Adrenal gland (tissue), 12 donors: ENCODE measurements around the gene CNTN4. TPM values are rescaled to one million over a fixed set of nuclear protein-coding genes. Genes with fewer than 3 reads are reported as not detected.

Experiments
- DNase-seq, 7 donors: peaks; one replicate each; pipeline ENCODE4 v3.0.0-alpha.2; 2019 to 2020
- H3K27ac ChIP-seq, 5 donors: fragments of 200-600 bp; sonication (generic) in 4 of 5; 1 replicate in 3 of 5; 2 replicates in 2 of 5; pipeline versions ENCODE4 v1.5.1 to v1.8.0; 2016 to 2020; ENCODE audit warnings: mild to moderate bottlenecking in 1 of 5
- H3K27me3 ChIP-seq: fragments of 200-600 bp; 2 replicates; pipeline ENCODE4 v1.8.0; 2021
- H3K36me3 ChIP-seq, 2 donors: fragments of 200-600 bp; replicated peaks in 1 of 2; 1 replicate in 1 of 2; 2 replicates in 1 of 2; pipeline versions ENCODE4 v1.5.1 to v1.8.0; 2018 to 2022
- H3K4me1 ChIP-seq, 2 donors: fragments of 200-600 bp; replicated peaks in 1 of 2; 1 replicate in 1 of 2; 2 replicates in 1 of 2; pipeline versions ENCODE4 v1.5.1 to v1.8.0; 2018 to 2021
- H3K4me3 ChIP-seq, 4 donors: fragments of 200-600 bp; sonication (generic) in 3 of 4; one replicate each; pipeline ENCODE4 v1.5.1; 2016 to 2018
- H3K9me3 ChIP-seq, 3 donors: fragments of 200-600 bp; sonication (generic) in 1 of 3; replicated peaks in 1 of 3; 1 replicate in 2 of 3; 2 replicates in 1 of 3; pipeline versions ENCODE4 v1.5.1 to v1.8.0; 2016 to 2021
- POLR2A ChIP-seq, 2 donors: fragments of 450-650 bp; IDR thresholded peaks; one replicate each; pipeline ENCODE4 v1.6.1; 2017; ENCODE audit warnings: antibody characterized with exemption in 2 of 2, mild to moderate bottlenecking in 2 of 2, moderate library complexity in 1 of 2
- WGBS, 4 donors: extraction: QIAGEN DNeasy Blood & Tissue Kit in 2 of 4; methylation state at CpG; one replicate each; pipeline versions ENCODE4 v1.1.5 to v1.1.7; 2013 to 2017; 5-methylcytosine and 5-hydroxymethylcytosine counted together
- intact Hi-C, 2 donors: fragments of 100-400 bp; cut with DNase I; formaldehyde crosslinking; loops; one replicate each; pipeline versions ENCODE4 v1.14.1 to v1.15.0; 2022 to 2023
- polyA plus RNA-seq, 3 donors: library from polyadenylated mRNA; stranded (reverse); fragments of 200-250 nt in 2 of 3; fragments of 350-450 nt in 1 of 3; fragmentation: Illumina TruSeq in 1 of 3; extraction: RNeasy Lipid Tissue Mini Kit (QIAGEN cat#74804) in 1 of 3; gene quantifications; one replicate each; pipeline ENCODE4 v1.2.3, GENCODE V29; 2013 to 2014
- total RNA-seq, 9 donors: library from RNA; depleted of rRNA in 4 of 9; stranded (reverse); fragments of >200 nt in 4 of 9; fragments of 120-200 nt in 1 of 9; fragmentation: NEBNext Ultra II Directional in 1 of 9; extraction: Animal tissue kit (Norgen Biotek cat#: 25700) in 1 of 9; gene quantifications; one replicate each; pipeline versions ENCODE4 v1.1.0 to v1.2.4, GENCODE V29; 2013 to 2023
- TF ChIP-seq, protein P1 (sequence below), 6 experiments: fragments of 450-650 bp in 4 of 6; fragments of 200-600 bp in 2 of 6; sonication (generic) in 1 of 6; IDR thresholded peaks; 1 replicate in 5 of 6; 2 replicates in 1 of 6; pipeline versions ENCODE4 v1.5.1 to v1.8.0; 2016 to 2021; ENCODE audit warnings: antibody characterized with exemption in 6 of 6, mild to moderate bottlenecking in 2 of 6, moderate library complexity in 1 of 6
- donor health status: healthy with polysubstance abuse.
- donor health status: Bipolar disorder and iron deficiency.
- donor health status: DM: yes; HTN: yes; CAD: no.
- donor health status: DM: no; HTN: no; CAD: no.
- donor health status: DM: no; HTN: no; CAD: no.
- donor health status: DM: yes; HTN: yes; CAD: no.

CNTN4 gene
- total and polyA plus RNA-seq, 12 donors = 0.17 to 9.2 (median 1.6) TPM

DNA sequence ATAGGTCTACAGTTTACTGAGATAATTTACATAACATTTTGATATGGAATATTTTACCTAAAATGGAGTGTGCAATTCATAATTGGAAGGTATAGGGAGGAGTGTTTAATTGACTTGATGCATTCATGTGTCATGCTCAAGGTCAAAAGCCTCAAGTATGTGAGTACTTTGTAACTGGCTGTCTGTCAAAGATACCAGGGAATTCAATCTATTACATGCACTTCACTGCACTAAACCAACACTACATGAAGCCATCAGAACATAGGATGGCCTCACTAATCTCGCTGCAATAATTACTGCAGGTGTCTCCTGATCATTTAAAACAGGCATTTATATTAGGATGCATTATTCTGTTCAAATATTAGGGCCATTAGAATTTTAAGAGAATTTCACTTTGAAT lies 367.2 kb downstream of the CNTN4 start:
- WGBS, 4 donors = 60 to 69% (median 64%) methylated on average over 1 of the region's 1 CpG
- no peak overlapping the region for H3K27ac ChIP-seq
- no peaks in the 10 kb centered on the region for H3K36me3 ChIP-seq
- no peaks in the 10 kb centered on the region for H3K9me3 ChIP-seq
- no peaks in the 10 kb centered on the region for H3K4me1 ChIP-seq
- no peak for TF ChIP-seq POLR2A (IDR thresholded peaks at IDR 0.05)
- TF ChIP-seq, protein P1, sequence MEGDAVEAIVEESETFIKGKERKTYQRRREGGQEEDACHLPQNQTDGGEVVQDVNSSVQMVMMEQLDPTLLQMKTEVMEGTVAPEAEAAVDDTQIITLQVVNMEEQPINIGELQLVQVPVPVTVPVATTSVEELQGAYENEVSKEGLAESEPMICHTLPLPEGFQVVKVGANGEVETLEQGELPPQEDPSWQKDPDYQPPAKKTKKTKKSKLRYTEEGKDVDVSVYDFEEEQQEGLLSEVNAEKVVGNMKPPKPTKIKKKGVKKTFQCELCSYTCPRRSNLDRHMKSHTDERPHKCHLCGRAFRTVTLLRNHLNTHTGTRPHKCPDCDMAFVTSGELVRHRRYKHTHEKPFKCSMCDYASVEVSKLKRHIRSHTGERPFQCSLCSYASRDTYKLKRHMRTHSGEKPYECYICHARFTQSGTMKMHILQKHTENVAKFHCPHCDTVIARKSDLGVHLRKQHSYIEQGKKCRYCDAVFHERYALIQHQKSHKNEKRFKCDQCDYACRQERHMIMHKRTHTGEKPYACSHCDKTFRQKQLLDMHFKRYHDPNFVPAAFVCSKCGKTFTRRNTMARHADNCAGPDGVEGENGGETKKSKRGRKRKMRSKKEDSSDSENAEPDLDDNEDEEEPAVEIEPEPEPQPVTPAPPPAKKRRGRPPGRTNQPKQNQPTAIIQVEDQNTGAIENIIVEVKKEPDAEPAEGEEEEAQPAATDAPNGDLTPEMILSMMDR (IDR thresholded peaks at IDR 0.05) = no peak
- no peak overlapping the region for H3K4me3 ChIP-seq
- H3K27me3 ChIP-seq = no peaks in the 10 kb centered on the region
- intact Hi-C loops = no loop called here
- DNase-seq = no peak

DNA sequence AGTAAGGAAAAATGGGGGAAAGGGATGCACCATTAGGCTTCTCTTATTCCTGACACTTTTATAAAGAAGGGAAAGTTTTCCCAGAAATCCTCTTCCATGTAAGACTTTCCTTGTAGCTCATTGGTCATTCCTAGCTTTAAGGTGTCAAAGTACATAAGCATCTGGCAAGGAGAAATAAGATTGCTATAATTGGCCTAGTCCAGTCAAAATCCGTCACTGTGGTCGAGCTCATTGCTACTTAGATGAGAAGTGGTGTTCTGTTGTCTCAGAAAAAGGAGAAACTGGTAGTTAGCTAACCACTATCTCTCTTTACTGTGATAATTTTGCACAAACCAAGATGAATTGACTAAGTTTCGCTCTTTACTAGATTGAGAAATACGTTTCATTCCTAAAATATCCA lies 370.1 kb downstream of the CNTN4 start:
- H3K4me3 ChIP-seq = no peak overlapping the region
- intact Hi-C loops = no loop called here
- DNase-seq = no peak
- WGBS, 4 donors = 71 to 75% (median 73%) methylated on average over 4 of the region's 4 CpGs
- no peaks in the 10 kb centered on the region for H3K4me1 ChIP-seq
- H3K36me3 ChIP-seq = no peaks in the 10 kb centered on the region
- no peaks in the 10 kb centered on the region for H3K9me3 ChIP-seq
- no peak overlapping the region for H3K27ac ChIP-seq
- TF ChIP-seq POLR2A (IDR thresholded peaks at IDR 0.05) = no peak
- TF ChIP-seq, protein P1 (IDR thresholded peaks at IDR 0.05) = no peak
- no peaks in the 10 kb centered on the region for H3K27me3 ChIP-seq

DNA sequence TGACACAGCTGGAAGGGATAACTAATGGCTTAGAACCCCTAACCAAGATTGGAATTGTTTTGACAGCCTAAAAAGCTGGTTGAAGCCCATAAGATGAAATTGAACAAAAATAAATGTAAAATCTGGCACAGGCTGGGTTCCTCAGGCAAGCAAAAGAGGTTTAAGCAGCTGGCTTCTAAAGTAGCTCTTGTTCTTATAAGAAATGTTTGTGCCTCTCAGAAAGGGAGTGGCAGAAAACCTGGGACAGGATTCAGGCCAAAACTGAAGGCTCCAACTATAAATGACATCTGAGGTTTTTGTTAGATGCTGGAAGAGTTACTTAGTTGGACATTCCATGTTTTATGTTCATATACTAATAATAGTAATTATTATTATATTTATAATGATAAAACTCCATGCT lies 378.3 kb downstream of the CNTN4 start:
- intact Hi-C loops = no loop called here
- Histone ChIP-seq H3K4me3 (no peak overlapping the region), H3K9me3 (no peaks in the 10 kb centered on the region), H3K4me1 (no peaks in the 10 kb centered on the region), H3K36me3 (no peaks in the 10 kb centered on the region), H3K27ac (no peak overlapping the region), H3K27me3 (no peaks in the 10 kb centered on the region)
- no peak for DNase-seq
- no peak for TF ChIP-seq POLR2A (IDR thresholded peaks at IDR 0.05)
- TF ChIP-seq, protein P1 (IDR thresholded peaks at IDR 0.05) = no peak

DNA sequence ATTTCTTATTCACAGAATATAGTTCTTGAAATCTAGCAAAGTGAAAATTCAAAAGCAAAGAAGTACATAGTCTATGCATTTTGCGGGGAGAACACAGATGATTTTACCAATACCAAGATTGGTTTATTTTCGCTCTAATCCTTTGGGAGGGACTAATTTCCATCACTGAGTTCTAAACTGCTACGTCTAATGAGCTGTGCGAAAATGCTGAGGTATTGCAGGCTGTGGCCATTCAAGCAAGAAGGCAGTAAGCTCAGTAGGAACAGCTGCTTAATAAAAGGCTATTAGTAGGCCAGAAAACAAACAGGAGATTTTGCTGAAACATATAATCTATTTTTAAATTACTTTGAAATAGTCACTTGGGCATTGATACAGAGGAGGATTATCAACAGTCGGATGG lies 379.0 kb downstream of the CNTN4 start:
- H3K27ac ChIP-seq = no peak overlapping the region
- no peaks in the 10 kb centered on the region for H3K27me3 ChIP-seq
- H3K4me1 ChIP-seq = no peaks in the 10 kb centered on the region
- H3K36me3 ChIP-seq = no peaks in the 10 kb centered on the region
- TF ChIP-seq POLR2A (IDR thresholded peaks at IDR 0.05) = no peak
- TF ChIP-seq, protein P1 (IDR thresholded peaks at IDR 0.05) = no peak
- no peaks in the 10 kb centered on the region for H3K9me3 ChIP-seq
- WGBS, 4 donors = 72 to 81% (median 77%) methylated on average over 5 of the region's 5 CpGs
- no peak overlapping the region for H3K4me3 ChIP-seq
- DNase-seq = no peak
- intact Hi-C loops = no loop called here
